ENCODE results near the gene GREB1.

Gene GREB1

GRCh38 chr2:11602563-11603204 lies 68.8 kb downstream of the GREB1 start:
- DNase-seq (ENCODE audit: low spot score): no peak

GRCh38 chr2:11610624-11611242 lies 76.9 kb downstream of the GREB1 start:
- DNase-seq (ENCODE audit: low spot score): no peak

GRCh38 chr2:11611251-11611650 lies 77.4 kb downstream of the GREB1 start:
- DNase-seq (ENCODE audit: low spot score): no peak

- DNase-seq (ENCODE audit: low spot score): no peak
These were observed 78.8 kb downstream of the GREB1 start for GRCh38 chr2:11612553-11613215.

GRCh38 chr2:11613297-11613696 lies 79.5 kb downstream of the GREB1 start:
- DNase-seq (ENCODE audit: low spot score): no peak

- no peak for DNase-seq (ENCODE audit: low spot score)
These were observed 81.4 kb downstream of the GREB1 start for GRCh38 chr2:11615209-11615608.

GRCh38 chr2:11616097-11616687 lies 82.3 kb downstream of the GREB1 start:
- no peak for DNase-seq (ENCODE audit: low spot score)

- DNase-seq (ENCODE audit: low spot score): no peak
These were observed 83.1 kb downstream of the GREB1 start for GRCh38 chr2:11616851-11617415.

- DNase-seq (ENCODE audit: low spot score): no peak
These were observed 83.7 kb downstream of the GREB1 start for GRCh38 chr2:11617527-11617926.

- no peak for DNase-seq (ENCODE audit: low spot score)
These were observed 84.3 kb downstream of the GREB1 start for GRCh38 chr2:11617984-11618707.

- DNase-seq (ENCODE audit: low spot score): no peak
These were observed 84.8 kb downstream of the GREB1 start for GRCh38 chr2:11618708-11619062.

GRCh38 chr2:11621410-11621809 lies 87.6 kb downstream of the GREB1 start:
- no peak for DNase-seq (ENCODE audit: low spot score)

GRCh38 chr2:11622611-11623010 lies 88.8 kb downstream of the GREB1 start:
- no peak for DNase-seq (ENCODE audit: low spot score)

GRCh38 chr2:11624893-11625292 lies 91.0 kb downstream of the GREB1 start:
- no peak for DNase-seq (ENCODE audit: low spot score)

- DNase-seq (ENCODE audit: low spot score): no peak
These were observed 91.8 kb downstream of the GREB1 start for GRCh38 chr2:11625671-11626070.

- no peak for DNase-seq (ENCODE audit: low spot score)
These were observed 94.8 kb downstream of the GREB1 start for GRCh38 chr2:11628675-11629074.

GRCh38 chr2:11629215-11629614 lies 95.4 kb downstream of the GREB1 start:
- DNase-seq (ENCODE audit: low spot score): no peak

GRCh38 chr2:11629851-11630250 lies 96.0 kb downstream of the GREB1 start:
- no peak for DNase-seq (ENCODE audit: low spot score)

- no peak for DNase-seq (ENCODE audit: low spot score)
These were observed 97.0 kb downstream of the GREB1 start for GRCh38 chr2:11630855-11631254.

- DNase-seq (ENCODE audit: low spot score): no peak
These were observed 97.6 kb downstream of the GREB1 start for GRCh38 chr2:11631462-11631861.

- no peak for DNase-seq (ENCODE audit: low spot score)
These were observed 100.2 kb downstream of the GREB1 start for GRCh38 chr2:11633923-11634478.

GRCh38 chr2:11634584-11634983 lies 100.7 kb downstream of the GREB1 start:
- DNase-seq (ENCODE audit: low spot score): no peak

Data from hematopoietic multipotent progenitor cell treated with erythropoietin and hydrocortisone succinate and interleukin-3 and kit ligand, for 15 days (in vitro differentiated cells).